ENCODE results near the gene MYLK. TPM values are rescaled to one million over a fixed set of nuclear protein-coding genes. Genes with fewer than 3 reads are reported as not detected.

Gene MYLK
- total and polyA plus RNA-seq, 4 donors = 17.1 to 158 (median 41.9) TPM

DNA sequence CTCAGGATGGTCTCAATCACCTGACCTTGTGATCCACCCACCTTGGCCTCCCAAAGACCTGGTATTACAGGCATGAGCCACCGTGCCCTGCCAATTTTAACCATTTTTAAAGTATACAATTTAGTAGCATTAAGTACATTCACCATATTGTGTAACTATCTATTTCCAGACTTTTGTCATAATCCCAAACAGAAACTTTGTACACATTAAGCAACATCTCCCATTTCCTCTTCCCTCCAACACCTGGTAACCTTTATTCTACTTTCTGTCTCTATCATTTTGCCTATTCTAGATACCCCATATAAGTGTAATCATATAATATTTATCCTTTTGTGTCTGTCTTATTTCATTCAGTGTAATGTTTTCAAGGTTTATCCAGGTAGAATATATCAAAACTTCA is 8.9 kb upstream of the MYLK start:
- H3K4me3 ChIP-seq (ENCODE audit: low read depth in 1 of 3, low read length in 3 of 3) = no peak overlapping the region
- H3K27me3 ChIP-seq (ENCODE audit: control insufficient read depth in 4 of 4, insufficient read depth in 4 of 4, low read length in 3 of 4) = no peaks in the 10 kb centered on the region
- no peaks in the 10 kb centered on the region for H3K4me1 ChIP-seq (ENCODE audit: control insufficient read depth in 4 of 4, insufficient read depth in 4 of 4, low read length in 3 of 4)
- no peak overlapping the region for H3K27ac ChIP-seq (ENCODE audit: low read depth in 1 of 2, low read length in 2 of 2)
- WGBS = 44% methylated on average over 1 of the region's 1 CpG
- H3K9me3 ChIP-seq (ENCODE audit: control insufficient read depth in 4 of 4, low read length in 3 of 4) = no peaks in the 10 kb centered on the region
- no peaks in the 10 kb centered on the region for H3K36me3 ChIP-seq (ENCODE audit: control insufficient read depth in 4 of 4, insufficient read depth in 3 of 4, low read depth in 1 of 4, low read length in 3 of 4)
- no peak overlapping the region for H3K9ac ChIP-seq (ENCODE audit: low read depth in 1 of 2, low read length in 2 of 2)
- TF ChIP-seq FOXA2 (IDR thresholded peaks at IDR 0.05) (no peak), HNF4G (IDR thresholded peaks at IDR 0.05) (no peak), NR2F2 (IDR thresholded peaks at IDR 0.05) (no peak), HNF4A (conservative IDR thresholded peaks at IDR 0.05) (peak; percentile 48 to 68), YY1 (IDR thresholded peaks at IDR 0.05) (peak; percentile 38), RAD21 (IDR thresholded peaks at IDR 0.05) (no peak), GABPA (IDR thresholded peaks at IDR 0.05 in 1 of 2, conservative IDR thresholded peaks at IDR 0.05 in 1 of 2) (no peak), TAF1 (conservative IDR thresholded peaks at IDR 0.05) (no peak), CTCF (IDR thresholded peaks at IDR 0.05; ENCODE audit: low read depth, low read length, missing input control) (no peak), RXRA (IDR thresholded peaks at IDR 0.05) (peak in 1 of 2 donors; percentile 62), EGR1 (IDR thresholded peaks at IDR 0.05; ENCODE audit: low read depth in 2 of 2) (no peak), JUND (IDR thresholded peaks at IDR 0.05) (no peak), SP1 (IDR thresholded peaks at IDR 0.05) (no peak), FOXA1 (IDR thresholded peaks at IDR 0.05) (no peak)
- TF ChIP-seq, protein P1, sequence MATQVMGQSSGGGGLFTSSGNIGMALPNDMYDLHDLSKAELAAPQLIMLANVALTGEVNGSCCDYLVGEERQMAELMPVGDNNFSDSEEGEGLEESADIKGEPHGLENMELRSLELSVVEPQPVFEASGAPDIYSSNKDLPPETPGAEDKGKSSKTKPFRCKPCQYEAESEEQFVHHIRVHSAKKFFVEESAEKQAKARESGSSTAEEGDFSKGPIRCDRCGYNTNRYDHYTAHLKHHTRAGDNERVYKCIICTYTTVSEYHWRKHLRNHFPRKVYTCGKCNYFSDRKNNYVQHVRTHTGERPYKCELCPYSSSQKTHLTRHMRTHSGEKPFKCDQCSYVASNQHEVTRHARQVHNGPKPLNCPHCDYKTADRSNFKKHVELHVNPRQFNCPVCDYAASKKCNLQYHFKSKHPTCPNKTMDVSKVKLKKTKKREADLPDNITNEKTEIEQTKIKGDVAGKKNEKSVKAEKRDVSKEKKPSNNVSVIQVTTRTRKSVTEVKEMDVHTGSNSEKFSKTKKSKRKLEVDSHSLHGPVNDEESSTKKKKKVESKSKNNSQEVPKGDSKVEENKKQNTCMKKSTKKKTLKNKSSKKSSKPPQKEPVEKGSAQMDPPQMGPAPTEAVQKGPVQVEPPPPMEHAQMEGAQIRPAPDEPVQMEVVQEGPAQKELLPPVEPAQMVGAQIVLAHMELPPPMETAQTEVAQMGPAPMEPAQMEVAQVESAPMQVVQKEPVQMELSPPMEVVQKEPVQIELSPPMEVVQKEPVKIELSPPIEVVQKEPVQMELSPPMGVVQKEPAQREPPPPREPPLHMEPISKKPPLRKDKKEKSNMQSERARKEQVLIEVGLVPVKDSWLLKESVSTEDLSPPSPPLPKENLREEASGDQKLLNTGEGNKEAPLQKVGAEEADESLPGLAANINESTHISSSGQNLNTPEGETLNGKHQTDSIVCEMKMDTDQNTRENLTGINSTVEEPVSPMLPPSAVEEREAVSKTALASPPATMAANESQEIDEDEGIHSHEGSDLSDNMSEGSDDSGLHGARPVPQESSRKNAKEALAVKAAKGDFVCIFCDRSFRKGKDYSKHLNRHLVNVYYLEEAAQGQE (IDR thresholded peaks at IDR 0.05) = no peak
- TF ChIP-seq, protein P2, sequence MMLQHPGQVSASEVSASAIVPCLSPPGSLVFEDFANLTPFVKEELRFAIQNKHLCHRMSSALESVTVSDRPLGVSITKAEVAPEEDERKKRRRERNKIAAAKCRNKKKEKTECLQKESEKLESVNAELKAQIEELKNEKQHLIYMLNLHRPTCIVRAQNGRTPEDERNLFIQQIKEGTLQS (IDR thresholded peaks at IDR 0.05) = no peak
- TF ChIP-seq, protein P3, sequence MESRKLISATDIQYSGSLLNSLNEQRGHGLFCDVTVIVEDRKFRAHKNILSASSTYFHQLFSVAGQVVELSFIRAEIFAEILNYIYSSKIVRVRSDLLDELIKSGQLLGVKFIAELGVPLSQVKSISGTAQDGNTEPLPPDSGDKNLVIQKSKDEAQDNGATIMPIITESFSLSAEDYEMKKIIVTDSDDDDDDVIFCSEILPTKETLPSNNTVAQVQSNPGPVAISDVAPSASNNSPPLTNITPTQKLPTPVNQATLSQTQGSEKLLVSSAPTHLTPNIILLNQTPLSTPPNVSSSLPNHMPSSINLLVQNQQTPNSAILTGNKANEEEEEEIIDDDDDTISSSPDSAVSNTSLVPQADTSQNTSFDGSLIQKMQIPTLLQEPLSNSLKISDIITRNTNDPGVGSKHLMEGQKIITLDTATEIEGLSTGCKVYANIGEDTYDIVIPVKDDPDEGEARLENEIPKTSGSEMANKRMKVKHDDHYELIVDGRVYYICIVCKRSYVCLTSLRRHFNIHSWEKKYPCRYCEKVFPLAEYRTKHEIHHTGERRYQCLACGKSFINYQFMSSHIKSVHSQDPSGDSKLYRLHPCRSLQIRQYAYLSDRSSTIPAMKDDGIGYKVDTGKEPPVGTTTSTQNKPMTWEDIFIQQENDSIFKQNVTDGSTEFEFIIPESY (IDR thresholded peaks at IDR 0.05) = peak; percentile 25
- TF ChIP-seq, protein P4, sequence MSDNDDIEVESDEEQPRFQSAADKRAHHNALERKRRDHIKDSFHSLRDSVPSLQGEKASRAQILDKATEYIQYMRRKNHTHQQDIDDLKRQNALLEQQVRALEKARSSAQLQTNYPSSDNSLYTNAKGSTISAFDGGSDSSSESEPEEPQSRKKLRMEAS (IDR thresholded peaks at IDR 0.05) = peak; percentile 22
- DNase-seq (ENCODE audit: low spot score) = no peak

All from liver (tissue), 9 donors.